NCI-H2227 (cell line): Measurements from ENCODE around the gene DRG1.
A peak's percentile ranks its signal among the peaks of the same experiment; 100 is the strongest.
"Not testable (repeated sequence)": the region's sequence is repeated elsewhere in the genome, so short reads cannot be mapped to it uniquely, and the experiment has no call there.

Experiments
- DNase-seq: peaks from one replicate; lab custom pipeline; 2025; ENCODE audit not compliant: unreplicated experiment; lab: John Stamatoyannopoulos, UW

DRG1 gene

DNA sequence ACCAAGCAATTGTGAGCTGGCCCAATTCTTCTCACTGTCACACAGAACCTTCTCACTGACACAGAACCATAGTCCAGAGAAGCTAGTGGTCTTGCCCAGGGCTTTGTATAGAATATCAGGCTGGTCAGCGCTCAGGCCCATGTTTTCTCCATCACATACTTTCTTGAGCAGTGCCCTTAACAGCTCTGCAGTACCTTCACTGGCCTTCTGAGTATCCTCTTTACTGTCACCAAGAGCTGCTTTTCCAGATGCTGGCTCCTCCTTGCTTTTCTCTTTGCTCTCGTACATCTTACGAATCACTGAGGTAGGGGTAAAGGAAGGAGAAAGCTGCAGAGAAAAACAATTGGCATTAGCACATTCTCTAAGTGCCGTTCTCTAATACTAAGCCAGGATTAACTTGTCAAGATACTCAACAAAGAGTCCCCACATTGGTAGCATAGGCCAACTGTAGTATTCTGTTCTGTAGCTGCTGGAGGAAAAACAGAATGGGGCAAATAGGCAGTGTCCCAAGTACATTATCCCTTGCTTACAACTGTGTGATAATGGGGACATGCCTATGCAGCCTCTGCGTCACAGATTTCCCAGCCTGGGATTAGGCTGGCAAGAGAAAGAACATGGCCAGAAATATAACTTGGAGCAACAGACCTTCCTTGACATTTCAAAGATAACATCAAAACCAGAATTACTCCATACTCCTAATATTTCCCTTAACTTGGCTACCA lies 43.5 kb downstream of the DRG1 start:
- DNase-seq: no peak

DNA sequence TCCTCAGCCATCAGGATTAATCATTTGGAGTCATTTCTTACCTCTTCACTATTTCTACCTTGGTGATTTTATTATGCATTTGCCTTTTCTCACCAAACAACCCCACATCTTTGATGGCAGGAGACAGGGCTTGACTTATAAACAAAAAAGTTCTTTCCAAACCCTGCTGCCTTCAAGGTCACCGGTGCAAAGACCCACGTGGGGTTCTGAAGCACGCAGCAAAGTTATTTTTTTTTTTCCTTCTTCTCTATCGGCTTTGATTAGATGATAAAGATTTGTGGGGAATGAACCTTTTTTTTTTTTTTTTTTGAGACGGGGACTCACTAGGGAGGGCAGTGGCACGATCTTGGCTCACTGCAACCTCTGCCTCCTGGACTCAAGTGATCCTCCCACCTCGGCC lies 44.1 kb downstream of the DRG1 start:
- DNase-seq: no peak

DNA sequence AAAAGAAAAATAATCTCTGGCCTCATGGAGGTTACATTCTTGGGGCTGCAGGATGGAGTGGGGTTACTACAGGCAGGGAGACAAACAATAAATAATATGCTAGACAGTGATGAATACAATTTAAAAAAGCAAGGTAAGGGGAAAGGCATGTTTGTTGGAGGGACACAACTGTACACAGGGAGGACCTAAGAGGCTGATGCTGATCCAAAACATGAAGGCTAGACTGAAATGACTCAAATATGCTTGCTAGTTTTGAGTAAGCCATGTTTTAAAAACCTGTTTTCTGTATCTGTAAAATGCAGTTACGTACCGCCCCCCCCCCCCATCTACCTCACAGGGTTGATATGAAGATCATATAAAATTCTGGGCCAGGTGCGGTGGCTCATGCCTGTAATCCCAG lies 46.2 kb downstream of the DRG1 start:
- DNase-seq: no peak

DNA sequence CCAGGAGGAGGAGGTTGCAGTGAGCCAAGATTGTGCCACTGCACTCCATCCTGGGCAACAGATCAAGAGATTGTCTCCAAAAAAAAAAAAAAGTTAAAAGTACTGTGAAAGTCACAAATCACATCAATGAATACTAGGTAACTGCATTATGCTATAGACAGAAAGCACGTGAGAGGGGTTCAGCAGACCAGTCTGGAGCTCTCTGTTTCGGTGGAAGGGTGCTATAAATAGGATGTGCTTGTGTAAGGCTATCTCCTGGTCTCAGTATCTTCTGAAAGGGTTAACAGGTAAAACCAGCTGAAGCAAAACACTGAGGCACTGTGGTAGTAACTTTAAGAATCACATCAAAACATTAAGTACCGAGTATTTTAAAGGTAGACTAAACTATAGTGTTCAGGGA lies 46.8 kb downstream of the DRG1 start:
- DNase-seq: no peak

DNA sequence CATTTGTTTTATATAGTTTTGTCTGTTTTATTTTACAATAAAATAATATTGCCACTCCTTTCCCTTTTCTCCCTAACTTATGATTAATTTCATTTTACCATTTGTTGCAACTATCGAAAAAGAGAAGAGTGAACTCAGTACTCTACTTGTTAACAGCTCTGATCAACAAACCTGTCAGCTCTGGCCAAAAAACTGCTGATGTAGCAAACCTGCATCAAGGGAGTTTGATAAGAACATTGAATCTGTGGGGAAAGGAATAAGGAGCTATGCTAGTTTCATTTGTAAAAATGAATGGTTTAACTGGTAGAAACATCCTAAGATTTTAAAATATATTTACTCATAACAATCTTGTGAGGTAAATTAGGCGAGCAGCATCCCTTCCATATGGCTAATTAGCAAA lies 47.4 kb downstream of the DRG1 start:
- no peak for DNase-seq

DNA sequence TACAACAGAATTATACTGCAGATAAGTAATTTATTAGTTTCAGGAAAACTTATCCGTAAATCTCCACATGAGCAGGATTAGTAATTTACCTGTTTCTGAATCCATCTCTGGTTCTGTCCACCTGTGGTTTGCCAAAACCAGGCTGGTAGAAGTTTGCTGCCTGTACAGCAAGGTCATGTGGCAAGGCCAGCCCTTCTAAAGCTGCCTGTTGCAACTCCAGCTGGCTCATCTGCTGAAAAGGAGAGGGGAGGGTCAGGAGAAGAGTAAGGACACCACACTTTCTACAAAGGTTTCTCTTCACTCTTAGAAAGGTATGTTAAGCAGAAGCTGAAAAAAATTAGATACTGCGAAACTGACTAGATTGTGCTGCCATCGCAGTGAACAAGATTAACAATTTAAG lies 47.9 kb downstream of the DRG1 start:
- no peak for DNase-seq

DNA sequence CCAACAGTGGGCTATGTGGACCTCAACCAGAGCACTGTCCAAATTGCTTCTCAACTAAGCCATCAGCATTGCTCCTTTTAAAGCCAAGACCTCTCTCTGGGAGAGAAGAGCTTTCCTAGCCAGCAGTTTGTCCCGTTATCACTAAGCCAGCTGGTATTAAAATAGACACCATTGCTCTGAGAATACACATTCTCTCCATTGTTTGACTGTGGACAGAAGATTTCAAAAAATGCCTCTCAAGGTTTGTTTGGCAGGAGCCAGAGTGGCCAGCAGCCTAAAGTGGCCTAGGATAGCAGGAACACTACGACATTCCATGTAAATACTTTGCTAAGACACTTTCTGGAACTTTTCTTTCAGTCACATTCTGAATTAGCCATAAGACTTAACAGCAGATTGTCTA lies 49.0 kb downstream of the DRG1 start:
- no peak for DNase-seq

DNA sequence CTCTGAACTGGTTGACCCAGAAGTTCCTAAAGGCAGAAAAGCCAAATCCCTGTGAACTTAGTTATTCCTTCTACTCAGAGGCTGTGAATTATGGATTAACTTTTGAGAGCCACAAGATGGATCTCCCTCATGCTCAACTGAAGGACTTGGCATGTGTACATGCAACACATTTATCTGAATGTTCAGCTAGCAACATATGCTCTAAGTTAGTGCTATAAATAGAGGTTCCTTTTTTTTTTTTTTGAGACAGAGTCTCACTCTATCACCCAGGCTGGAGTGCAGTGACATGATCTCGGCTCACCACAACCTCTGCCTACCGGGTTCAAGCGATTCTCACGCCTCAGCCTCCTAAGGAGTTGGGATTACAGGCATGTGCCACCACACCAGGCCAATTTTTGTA lies 50.1 kb downstream of the DRG1 start:
- DNase-seq: no peak

DNA sequence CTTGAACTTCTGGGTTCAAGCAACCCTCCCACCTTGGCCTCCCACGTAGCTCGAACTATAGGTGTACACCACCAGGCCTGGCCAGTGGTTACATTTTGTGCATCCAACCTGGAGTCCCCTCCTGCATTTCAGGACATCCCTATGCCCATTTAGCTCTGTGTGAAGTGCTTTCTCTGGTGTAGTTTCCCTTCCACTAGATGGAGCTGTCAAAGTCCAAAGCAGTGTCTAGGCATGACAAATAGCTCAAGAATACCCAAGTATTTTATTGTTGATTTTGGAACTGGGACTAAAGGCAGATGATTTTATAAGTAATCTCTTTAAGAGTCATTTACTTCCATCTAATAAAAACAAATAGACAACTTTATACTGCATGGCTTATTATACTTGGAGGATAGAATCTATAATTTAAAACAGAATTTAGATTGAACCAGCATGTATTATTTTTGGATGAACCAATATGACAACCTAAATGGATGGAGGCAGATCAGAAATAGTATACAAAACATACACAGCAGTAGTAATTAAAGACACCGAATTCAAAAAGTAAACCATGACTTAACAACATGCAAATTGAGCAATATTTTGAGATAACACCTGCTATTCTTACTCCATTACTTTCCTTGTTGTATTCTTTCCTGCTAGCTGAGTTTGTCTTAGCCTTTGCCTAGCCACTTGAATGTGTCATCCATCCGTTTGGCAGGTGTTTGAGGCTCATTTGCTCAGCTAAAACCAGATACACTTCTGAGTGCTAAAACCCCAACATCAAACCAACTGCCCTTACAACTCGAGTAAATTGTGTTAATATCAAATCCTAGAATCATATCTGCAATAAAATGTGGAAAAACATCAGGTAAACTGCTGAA lies 52.5 kb downstream of the DRG1 start:
- peak; percentile 22 for DNase-seq

DNA sequence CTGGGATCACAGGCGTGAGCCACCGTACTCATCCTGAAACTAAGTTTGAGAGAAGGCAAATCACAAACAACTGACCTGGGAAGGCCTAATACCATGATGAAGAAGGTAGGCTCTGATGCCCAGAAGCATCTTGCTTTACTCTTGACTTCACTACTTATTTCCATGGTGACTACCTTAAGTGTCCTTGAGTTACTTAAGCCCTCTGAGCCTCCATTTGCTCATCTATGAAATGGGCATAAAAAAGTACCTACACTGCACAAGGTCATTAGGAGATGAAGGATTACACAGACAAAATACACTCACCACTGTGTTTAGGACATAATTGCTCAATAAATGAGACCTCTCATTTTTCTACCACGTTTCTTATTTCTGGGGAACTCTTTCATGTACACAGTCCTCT lies 62.3 kb downstream of the DRG1 start:
- no peak for DNase-seq

DNA sequence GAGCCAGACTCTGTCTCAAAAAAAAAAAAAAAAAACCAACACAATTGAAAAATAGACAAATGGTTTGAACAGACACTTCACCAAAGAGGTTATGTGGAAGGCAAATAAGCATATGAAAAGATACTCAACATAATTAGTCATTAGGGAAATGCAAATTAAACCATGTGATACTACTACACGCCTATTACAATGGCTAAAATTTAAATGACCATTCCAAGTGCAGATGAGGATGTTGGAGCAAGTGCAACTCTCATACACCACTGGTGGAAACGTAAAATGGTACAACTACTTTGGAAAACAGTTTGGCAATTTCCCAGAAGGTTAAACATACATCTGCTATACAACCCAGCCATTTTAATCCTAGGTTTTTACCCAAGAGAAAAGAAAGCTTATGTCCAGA lies 65.9 kb downstream of the DRG1 start:
- DNase-seq: no peak

DNA sequence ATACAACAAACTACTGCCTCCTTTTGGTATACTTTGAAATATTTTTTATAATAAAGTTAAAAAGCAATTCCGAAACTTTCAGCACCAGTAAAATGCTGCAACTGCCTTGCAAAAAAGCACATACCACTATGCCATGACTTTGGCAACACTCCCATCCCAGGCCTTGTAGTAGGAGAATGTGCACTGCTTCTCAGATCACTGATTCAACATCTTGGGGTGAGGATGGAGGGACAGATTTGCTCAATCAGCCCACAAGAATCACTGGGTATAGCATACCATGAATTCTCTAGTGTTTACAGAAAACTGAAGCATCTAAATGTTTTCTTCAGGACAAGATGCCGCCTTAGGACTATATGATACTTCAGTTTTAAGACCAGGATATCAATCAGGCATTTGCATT lies 75.3 kb downstream of the DRG1 start:
- no peak for DNase-seq

DNA sequence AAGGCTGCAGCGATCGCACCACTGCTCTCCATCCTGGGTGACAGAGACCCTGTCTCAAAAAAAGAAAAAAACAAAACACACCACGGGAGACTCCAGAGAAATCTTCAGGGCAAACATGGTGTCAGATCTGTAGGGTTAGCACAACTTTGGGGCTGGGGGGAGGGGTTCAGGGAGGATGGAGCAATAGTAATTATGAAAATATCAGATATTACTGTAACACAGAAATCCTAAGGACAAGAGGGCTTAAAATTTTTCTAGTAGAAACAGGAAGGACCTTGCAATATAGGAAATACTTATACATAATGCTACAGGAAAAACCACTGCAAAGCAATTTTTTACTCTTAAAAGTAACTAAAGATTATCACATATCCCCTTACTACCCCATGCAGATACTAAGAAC lies 76.4 kb downstream of the DRG1 start:
- no peak for DNase-seq

DNA sequence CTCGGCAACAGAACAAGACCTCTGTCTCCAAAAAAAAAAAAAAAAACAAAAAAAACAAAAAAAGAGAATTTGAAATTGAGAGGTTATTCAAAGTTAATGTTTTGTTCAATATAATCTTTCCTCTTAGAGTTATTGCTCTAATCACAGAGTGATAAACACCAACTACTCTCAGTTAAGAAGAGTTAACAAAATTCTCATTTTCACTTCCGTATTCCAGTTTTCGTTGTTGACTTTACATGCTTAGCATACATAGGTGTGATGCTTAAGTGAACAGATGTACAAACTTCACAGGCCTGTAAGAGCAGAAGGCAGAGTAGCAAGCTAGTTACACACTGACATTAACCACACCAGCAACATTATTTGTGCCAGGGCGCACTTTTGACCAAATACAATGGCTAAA lies 77.9 kb downstream of the DRG1 start:
- DNase-seq: no peak

DNA sequence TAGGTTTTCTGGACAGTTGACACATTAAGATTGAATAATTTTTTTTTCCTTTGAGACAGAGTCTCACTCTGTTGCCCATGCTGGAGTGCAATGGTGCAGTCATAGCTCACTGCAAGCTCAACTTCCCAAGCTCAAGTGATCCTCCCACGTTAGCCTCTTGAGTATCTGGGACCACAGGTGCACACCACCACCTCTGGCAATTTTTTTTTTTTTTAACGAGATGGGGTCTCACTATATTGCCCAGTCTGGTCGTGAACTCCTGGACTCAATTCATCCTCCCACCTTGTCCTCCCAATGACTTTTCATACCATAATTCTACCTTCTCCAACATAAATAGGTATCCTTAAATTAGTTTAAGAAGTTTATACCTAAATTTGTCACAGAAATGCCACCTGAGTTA lies 81.7 kb downstream of the DRG1 start:
- no peak for DNase-seq

DNA sequence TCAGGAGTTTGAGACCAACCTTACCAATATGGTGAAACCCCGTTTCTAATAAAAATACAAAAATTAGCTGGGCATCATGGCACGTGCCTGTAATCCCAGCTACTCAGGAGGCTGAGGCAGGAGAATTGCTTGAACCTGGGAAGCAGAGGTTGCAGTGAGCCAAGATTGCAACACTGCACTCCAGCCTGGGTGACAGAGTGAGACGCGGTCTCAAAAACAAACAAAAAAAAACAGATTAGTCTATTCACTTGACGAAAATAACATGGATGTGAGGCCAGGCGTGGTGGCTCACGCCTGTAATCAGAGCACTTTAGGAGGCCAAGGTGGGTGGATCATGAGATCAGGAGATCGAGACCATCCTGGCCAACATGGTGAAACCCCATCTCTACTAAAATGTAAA lies 83.1 kb downstream of the DRG1 start:
- not testable (repeated sequence) for DNase-seq
